NT2/D1 (cell line): ENCODE measurements around the gene CYB561D1.

Experiments used
- SUZ12 ChIP-seq: IDR thresholded peaks from 2 replicates; pipeline ENCODE4 v1.6.1; 2011; ENCODE audit not compliant: insufficient read length, insufficient read depth; ENCODE audit errors: extremely low read depth
- YY1 ChIP-seq: IDR thresholded peaks from 2 replicates; pipeline ENCODE4 v1.6.1; 2011; ENCODE audit not compliant: insufficient read length, insufficient read depth
- ZNF274 ChIP-seq: IDR thresholded peaks from 2 replicates; pipeline ENCODE4 v1.6.1; 2011; ENCODE audit warnings: mild to moderate bottlenecking, low read depth, low read length

DNA sequence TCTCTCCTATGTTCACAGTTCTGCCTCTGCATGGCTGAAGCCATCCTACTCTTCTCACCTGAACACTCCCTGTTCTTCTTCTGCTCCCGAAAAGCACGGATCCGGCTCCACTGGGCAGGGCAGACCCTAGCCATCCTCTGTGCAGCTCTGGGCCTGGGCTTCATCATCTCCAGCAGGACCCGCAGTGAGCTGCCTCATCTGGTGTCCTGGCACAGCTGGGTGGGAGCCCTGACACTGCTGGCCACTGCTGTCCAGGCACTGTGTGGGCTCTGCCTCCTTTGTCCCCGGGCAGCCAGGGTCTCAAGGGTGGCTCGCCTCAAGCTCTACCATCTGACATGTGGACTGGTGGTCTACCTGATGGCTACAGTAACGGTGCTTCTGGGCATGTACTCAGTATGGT, 1.8 kb downstream of the CYB561D1 start:
- no peak for TF ChIP-seq YY1
- no peak for TF ChIP-seq ZNF274
- TF ChIP-seq SUZ12, result no peak
